GM12874 (cell line): ENCODE measurements around the gene CCT6B.

Experiments
- TF ChIP-seq, protein P1 (sequence below): IDR thresholded peaks from 2 replicates; pipeline ENCODE4 v1.5.1; 2011; ENCODE audit warnings: low read depth, mild to moderate bottlenecking, control low read depth, low read length, moderate library complexity; ENCODE audit not compliant: insufficient read depth

Gene CCT6B

DNA sequence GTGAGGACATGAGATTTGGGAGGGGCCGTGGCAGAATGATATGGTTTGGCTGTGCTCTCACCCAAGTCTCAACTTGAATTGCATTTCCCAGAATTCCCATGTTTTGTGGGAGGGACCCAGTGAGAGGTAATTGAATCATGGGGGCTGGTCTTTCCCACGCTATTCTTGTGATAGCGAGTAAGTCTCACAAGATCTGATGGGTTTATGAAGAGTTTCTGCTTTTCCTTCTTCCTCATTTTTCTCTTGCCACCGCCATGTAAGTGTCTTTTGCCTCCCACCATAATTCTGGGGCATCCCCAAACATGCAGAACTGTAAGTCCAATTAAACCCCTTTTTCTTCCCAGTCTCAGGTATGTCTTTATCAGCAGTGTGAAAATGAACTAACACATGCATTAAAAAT is 40.6 kb downstream of the CCT6B start:
- TF ChIP-seq, protein P1, sequence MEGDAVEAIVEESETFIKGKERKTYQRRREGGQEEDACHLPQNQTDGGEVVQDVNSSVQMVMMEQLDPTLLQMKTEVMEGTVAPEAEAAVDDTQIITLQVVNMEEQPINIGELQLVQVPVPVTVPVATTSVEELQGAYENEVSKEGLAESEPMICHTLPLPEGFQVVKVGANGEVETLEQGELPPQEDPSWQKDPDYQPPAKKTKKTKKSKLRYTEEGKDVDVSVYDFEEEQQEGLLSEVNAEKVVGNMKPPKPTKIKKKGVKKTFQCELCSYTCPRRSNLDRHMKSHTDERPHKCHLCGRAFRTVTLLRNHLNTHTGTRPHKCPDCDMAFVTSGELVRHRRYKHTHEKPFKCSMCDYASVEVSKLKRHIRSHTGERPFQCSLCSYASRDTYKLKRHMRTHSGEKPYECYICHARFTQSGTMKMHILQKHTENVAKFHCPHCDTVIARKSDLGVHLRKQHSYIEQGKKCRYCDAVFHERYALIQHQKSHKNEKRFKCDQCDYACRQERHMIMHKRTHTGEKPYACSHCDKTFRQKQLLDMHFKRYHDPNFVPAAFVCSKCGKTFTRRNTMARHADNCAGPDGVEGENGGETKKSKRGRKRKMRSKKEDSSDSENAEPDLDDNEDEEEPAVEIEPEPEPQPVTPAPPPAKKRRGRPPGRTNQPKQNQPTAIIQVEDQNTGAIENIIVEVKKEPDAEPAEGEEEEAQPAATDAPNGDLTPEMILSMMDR, result no peak

DNA sequence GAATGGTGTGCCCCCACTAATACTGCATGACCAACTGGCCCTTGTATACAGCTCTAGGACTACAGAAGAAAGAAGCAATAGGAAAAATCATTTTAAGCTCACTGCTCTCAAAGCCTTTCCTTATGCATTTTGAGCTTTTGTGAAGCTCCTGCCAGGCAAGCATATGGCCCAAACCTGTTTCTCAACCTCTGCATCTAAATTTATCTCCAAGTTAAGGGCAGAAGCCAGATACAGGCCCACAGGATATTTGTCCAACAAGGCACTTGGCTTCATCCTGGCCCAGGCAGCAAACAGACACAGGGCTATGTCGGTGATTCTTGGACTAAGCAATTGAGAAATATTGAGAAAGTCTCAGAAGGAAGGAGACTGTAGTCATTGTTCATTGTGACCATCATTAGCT is 43.9 kb downstream of the CCT6B start:
- TF ChIP-seq, protein P1, result no peak

DNA sequence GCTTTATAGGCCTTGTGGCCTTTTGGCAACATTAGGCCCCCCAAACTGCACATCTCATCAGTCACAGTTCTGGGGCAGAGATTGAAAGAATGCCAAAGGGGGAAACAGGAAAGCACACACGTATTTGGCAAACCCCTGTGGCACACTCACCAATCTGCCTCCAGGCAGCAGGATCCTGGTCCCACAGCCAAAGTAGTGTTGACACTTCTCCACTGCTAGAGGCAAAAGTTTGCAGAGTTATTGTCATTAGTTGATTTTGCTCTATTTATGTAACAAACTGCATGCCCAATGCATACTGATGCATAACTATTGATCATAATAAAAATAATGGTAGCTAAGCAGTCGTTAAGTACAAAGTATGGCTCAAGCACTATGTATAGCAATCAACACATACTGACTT is 45.1 kb downstream of the CCT6B start:
- TF ChIP-seq, protein P1, result no peak

DNA sequence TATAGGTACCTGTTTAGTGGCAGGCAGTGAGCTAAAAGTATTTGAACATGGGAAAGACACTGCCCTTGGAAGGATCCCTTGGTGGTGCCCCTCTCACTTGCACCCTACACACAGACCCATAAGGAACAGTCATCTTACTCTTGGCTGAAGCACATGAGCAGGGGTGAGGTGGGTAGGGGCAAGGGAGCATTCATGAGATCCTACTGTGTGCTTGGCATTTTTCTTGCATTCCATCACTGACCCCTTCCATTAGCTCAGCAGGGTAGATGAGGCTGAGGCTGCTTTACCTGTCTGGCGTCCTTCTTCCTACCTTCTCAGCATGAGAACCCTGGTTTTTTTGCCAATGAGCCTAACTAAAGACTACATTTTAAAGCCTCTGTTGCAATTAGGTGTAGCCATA is 48.3 kb downstream of the CCT6B start:
- TF ChIP-seq, protein P1, result no peak

DNA sequence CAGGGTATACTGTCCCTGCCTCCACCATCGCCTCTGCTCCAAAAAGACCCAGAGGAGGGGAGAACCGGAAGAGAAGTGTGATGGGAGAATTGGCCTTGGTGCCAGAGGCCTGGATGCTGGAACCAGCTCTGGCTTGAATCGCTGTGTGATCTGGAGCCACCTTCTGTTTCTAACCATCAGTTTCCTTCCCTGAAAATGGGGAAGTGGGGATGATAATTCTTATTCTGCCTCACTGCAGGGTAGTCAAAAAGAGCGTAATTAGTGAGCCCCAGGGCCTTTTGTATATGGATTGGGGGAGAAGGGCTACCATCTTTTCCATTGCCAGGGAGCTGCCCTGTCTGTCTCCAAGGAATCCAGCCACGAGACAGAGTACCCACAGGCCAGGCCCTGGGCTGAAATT is 52.2 kb downstream of the CCT6B start:
- TF ChIP-seq, protein P1, result no peak

DNA sequence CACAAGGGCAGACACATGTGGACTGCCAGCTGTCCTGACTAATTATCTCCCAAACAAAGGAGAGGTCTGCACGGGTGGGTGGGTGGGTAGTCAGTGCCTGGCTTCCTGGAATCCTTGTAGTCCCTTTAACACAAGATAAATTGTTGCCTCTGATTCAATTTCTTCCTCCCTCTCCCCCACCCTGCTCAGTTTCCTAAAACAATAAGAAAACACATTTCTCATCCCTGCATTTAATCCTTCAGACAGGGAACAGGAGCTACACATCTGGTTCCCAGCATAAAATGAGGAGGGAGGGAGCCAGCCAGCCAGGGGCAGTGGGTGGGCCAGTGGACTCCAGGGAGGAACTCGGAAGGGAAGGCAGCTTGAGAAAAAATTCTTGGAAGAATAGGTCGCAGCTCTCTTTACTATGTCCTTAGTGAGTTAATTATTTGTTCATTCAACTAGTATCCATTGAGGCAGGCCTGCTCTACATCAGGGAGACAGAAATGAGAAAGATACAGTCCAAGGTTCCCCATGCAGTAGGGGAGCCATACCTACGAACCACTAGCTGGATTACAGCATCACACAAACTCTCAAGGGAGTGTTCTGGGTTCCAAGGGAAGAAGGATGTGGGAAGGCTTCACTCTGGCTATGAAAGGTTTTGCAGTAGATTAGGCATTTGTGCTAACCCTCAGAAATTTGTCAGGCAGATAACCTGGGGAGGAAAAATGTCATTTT is 58.3 kb downstream of the CCT6B start:
- TF ChIP-seq, protein P1, result no peak

DNA sequence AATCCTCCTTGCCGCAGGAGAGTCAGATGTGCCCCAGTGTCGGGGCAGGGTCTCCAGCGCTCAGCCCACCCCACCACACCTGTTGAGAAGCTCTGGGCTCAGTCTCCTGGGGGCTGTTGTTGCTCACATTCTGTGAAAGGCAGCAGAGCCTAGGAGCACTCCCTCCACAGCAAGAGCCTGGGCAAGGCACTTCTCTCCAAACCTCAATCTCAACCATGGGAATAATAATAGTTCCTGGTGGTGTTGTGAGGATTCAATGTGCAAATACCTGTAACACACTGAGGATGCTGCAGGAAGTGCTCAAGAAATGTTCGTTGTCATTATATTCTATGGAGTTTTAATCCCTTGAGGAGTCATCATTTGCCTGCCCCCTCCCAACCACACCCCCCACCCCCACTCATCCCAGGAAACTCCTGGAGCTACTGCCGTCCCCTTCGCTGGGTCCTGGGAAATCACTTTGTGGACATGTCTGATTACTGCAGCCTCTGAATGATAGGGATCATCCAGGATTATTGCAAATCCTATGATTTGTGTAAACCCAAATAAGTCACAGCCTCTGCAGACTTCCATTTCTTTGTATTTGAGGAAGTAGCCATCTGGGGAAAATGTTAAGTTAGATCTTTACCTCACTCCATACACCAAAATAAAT is 61.5 kb downstream of the CCT6B start:
- TF ChIP-seq, protein P1, result no peak
